NCI-H1105 (cell line): ENCODE measurements around the gene ACP1.

Experiments
- DNase-seq: peaks from one replicate; lab custom pipeline; 2025; lab: John Stamatoyannopoulos, UW

Gene ACP1

DNA sequence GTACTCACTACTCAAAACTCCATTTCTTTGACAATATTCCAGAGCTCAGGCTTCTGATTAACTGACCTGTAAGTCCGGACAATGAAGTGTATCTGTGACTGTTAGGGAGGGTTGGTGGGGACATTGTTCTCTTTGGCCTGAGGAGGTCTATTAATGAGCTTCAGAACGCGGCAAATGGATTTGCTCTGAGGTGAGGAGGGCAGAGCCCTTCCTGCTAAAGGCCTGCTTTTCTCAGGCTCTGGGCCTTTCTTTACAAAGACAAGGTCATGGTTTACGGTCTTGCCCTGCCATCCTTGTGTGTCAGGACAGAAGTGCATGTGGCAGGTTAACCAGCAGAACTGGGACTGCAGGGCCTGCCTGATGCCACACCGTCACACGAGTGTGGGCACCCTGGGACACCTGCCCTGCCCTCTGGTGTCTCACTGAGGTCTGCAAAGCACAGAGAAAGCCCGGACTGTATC, 15.9 kb downstream of the ACP1 start:
- no peak for DNase-seq

GRCh38 chr2:281381-281780, 16.6 kb downstream of the ACP1 start:
- no peak for DNase-seq

GRCh38 chr2:282371-283263, 17.9 kb downstream of the ACP1 start:
- no peak for DNase-seq

- no peak for DNase-seq
Measured at GRCh38 chr2:283996-284794, 19.4 kb downstream of the ACP1 start.

- no peak for DNase-seq
Measured at GRCh38 chr2:284896-285492, 20.2 kb downstream of the ACP1 start.

DNA sequence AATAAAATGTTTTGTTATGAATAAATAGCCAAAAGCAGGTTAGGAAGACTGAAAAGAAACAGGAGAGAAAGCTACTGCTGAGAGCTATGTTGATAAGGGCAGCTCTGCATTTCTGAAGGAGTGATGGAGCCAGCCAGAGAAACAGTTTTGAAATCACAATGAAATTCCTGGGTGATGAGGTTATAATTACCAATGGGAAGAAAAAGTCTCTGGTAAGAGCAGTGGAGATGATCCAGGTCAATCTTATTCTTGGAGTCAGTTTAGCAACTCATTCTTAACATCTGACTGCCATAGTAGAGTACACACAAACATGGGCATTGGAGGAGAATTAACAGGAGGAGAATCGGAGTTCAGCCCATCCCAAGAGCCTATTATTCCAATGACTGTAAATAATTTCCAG, 20.8 kb downstream of the ACP1 start:
- no peak for DNase-seq

GRCh38 chr2:286035-286434, 21.3 kb downstream of the ACP1 start:
- DNase-seq: no peak

GRCh38 chr2:286774-287392, 22.1 kb downstream of the ACP1 start:
- DNase-seq: no peak

DNA sequence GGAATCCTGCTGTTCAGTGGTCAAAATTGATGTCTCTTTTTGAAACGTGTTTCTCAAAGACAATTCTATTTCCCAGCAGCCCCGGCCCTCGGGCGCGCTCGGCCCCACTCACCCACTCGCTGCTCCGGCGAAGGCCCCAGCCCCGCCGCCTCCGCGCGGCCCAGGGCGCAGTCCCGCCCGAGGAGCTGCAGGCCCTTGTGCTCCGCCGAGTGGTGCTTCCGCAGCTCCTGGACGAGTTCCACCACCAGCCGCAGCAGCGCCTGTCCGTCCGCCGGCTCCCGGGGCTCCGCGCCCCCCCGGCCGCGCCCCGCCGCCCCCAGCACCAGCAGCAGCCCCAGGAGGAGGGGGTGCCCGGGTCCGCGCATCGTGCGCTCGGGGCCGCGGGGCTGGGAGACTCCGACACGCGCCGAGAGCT, 22.7 kb downstream of the ACP1 start:
- no peak for DNase-seq

DNA sequence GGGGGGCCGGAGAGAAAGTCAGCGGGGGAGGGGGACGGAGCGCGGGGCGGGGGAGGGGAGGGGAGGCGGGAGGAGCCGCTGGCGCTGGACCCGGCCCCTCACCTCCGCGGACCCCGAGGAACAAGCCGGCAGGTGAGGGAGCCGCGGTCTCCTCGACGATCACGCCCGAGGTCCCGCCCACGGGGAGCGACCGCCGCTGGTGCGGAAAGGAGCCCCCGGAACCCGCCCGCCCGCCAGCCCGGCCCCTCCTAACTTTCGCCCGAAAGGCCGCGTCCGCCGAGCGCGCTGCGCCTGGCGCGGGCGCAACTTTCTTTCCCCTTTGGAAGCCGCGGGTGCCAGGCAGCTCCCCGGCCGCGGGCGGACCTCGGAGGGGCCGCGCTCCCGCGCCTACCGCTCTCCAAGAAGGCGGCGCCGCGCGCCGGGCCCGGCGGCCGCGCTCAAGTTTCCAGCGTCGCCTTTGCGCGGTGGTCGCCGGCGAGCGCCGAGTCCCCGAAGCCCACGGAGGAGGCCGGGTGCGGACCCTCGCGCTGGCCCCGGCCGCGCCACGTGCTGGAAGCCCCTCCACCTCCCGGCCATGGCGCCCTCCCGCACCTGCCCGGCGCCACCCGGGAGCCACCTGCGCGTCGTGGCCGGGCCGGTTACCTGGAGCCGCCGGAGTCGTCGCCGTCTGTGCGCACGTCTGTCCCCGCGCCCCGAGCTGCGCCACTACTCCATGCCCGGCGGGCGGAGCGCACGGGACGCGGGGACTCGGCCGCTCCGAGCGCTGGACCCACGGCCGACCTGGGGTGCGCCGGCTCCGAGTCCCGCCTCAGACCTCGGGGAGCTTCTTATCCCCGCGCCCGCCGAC, 23.4 kb downstream of the ACP1 start, which contains the start of gene ALKAL2:
ALKAL2 (minus strand) TSS at position 181 of the 847 bp plus-strand sequence. CDS start 256 bp downstream, outside the sequence.
- no peak for DNase-seq

- no peak for DNase-seq
Measured at GRCh38 chr2:288758-289361, 24.1 kb downstream of the ACP1 start.

GRCh38 chr2:289362-290089, 24.8 kb downstream of the ACP1 start:
- peak; percentile 13 for DNase-seq

GRCh38 chr2:290090-290722, 25.5 kb downstream of the ACP1 start:
- peak; percentile 40 for DNase-seq

DNA sequence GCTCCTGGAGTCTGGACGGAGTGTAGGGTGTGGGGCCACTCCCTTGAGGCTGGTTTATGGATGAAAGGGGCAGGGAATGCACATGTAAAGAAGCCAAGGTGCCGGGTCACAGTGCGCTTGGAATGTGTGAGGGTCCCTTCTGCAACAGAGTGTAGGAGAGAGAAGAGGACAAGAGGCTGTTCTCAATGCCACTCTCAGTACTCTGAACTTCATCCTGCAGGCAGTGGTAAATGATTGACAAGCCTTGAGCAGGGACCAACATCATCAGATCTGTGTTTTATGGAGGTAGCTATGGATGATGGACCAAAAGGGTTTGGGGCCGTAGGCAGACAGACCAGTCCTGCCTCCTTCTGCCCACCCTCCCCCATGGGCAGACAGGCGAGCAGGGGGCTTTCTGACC, 30.3 kb downstream of the ACP1 start:
- DNase-seq: no peak

GRCh38 chr2:296354-296753, 31.6 kb downstream of the ACP1 start:
- DNase-seq: no peak

DNA sequence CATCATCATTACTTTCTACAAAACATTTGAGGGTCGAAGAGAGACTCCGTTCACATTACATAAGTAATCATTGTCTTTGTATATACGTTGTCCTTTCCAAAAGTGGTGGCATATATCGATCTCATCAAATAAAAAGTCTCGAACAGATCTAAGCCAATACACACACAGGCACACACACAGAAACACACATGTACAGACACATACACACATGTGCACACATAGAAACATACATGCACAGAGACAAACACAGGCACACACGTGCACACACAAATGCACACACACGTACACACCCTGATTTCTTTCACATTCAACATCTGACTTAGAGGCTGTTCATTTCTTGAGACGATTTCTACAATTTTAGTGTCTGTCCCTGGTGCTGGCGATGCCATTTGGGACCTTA, 40.6 kb downstream of the ACP1 start:
- DNase-seq: no peak

DNA sequence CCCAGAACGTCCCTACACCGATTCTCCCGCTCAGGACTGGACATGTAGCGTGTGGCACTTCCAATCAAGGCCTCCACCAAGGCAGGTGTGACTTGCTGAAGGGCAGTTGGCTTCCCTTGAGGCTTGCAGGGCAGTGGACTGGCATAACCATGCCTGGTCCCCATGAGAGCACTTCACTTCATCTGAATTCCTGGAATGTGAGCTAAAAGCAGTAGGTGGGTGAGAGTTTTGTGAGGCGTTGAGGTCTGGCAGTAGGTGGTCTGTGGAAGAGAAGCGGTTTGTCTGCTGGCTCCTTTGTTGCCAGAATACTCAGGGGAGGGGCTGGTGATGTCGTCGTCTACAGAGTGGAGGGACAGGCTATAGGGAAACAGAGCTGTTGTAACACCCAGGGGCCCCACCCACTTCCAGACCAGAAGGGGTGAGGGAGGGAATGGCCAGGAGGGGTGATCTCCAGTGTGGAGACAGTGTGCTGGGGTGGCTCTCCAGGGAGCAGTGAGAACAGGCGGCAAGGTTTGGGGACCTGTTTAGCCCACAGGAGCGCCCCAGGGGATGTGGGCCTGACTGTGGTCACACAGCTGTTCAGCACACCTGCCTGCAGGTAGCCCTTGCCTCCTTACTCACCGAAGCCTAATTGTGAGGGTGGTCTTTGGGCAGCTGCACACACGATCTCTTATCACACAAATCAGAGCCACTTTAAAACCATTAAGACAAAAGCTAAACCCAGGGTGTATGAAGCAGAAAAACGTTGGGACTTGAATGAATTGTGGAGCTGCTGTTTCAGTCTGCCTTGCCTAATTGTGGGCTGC, 44.6 kb downstream of the ACP1 start:
- DNase-seq: no peak

DNA sequence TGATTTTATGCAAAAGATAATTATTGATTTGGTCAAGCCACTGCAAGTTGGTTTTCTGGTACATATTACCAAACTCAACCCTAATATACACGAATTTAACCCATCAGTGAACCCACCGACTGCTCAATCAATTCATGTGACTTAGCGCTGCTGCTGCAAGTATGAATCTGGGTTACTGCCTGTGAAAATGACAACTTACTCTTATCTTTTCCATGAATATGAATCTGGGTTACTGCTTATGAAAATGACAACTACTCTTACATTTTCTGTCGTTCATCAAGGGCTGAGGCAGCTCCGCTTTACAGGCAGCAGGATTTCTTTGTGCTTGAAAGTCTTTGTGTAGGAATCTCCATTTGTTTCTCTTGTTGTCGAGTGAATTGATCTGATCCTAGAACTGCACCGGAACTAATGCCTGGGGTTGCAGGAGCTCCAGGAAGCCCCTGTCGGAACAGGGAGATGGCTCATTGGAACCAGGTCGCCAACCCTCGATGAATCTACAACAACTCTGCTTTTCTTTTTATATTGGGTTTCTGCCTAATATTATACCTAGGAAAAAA, 45.3 kb downstream of the ACP1 start:
- DNase-seq: no peak
